Measurements from ENCODE around the gene PLEKHA7. TPM values are rescaled to one million over a fixed set of nuclear protein-coding genes. Genes with fewer than 3 reads are reported as not detected.

Gene PLEKHA7
- total RNA-seq, 3 donors from 2014 or later, result 9.8 to 54.6 (median 36.7) TPM

GRCh38 chr11:16977994-16978315 is 36.3 kb downstream of the PLEKHA7 start:
- Histone ChIP-seq H3K36me3 (no peaks in the 10 kb centered on the region), H3K27me3 (no peaks in the 10 kb centered on the region), H3K9me3 (no peaks in the 10 kb centered on the region), H3K4me3 (no peak overlapping the region), H3K27ac (peak overlapping the region; percentile 15 to 57), H3K4me1 (peaks cover 2 to 14% of the 10 kb centered on the region in 2 donors)
- TF ChIP-seq POLR2A (IDR thresholded peaks at IDR 0.05) (no peak), POLR2AphosphoS5 (IDR thresholded peaks at IDR 0.05) (no peak), CTCF (IDR thresholded peaks at IDR 0.05) (no peak)
- no peak for DNase-seq (ENCODE audit: low spot score in 2 of 2)
- intact Hi-C loops (cut with DNase I; ENCODE audit: low total_unique reads), result no loop called here

DNA sequence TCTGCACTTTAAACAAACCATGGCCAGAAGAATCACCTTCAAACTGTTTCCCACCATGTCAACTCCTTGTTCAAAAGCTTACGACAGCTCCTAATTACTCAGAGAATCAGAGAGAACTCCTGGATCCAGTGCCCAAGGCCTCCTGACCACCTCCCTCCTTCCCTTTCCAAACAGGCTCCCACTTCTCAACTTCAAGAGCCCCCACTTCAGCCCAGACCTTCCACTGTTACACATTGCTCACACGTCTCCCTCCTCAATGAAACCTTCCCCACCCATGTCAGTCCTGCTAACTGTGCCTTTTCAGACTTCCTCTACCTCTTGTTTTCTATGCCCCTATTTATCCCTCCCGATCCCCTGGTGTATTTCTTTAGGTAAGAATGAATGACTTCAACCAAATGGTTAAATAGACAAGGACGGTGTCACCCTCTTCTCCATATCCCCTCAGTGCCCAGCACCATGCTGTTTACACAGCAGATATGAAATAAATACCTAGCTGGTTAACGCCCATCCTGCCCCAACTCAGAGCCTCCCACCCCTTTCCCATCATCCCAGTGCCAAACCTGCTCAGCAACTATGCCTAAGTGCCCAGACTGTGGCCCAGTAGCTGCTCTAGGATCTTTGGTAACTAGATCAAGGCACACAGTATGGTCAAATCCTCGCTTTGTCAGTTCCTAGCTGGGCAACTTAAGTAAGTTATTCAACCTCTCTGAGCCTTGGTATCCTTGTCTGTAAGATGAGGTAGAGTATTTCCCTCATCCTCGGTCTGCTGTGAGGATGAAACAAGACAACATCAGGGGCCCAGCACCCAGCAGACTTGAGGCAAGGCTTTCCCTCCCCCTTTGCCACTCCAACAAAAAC is 36.8 kb downstream of the PLEKHA7 start:
- no peak for TF ChIP-seq POLR2A (IDR thresholded peaks at IDR 0.05)
- TF ChIP-seq POLR2AphosphoS5 (IDR thresholded peaks at IDR 0.05), result no peak
- no peak for TF ChIP-seq CTCF (IDR thresholded peaks at IDR 0.05)
- Histone ChIP-seq H3K4me1 (peaks cover 2 to 11% of the 10 kb centered on the region in 2 donors), H3K4me3 (no peak overlapping the region), H3K9me3 (no peaks in the 10 kb centered on the region), H3K27me3 (no peaks in the 10 kb centered on the region), H3K36me3 (no peaks in the 10 kb centered on the region), H3K27ac (peak overlapping the region; percentile 15 to 57)
- DNase-seq (ENCODE audit: low spot score in 2 of 2), result no peak
- intact Hi-C loops (cut with DNase I; ENCODE audit: low total_unique reads), result no loop called here

- no peak for DNase-seq (ENCODE audit: low spot score in 2 of 2)
- Histone ChIP-seq H3K9me3 (no peaks in the 10 kb centered on the region), H3K36me3 (no peaks in the 10 kb centered on the region), H3K4me1 (peaks cover 2 to 11% of the 10 kb centered on the region in 2 donors), H3K4me3 (no peak overlapping the region), H3K27ac (peak overlapping the region in 1 of 2 donors; percentile 57), H3K27me3 (no peaks in the 10 kb centered on the region)
- TF ChIP-seq POLR2A (IDR thresholded peaks at IDR 0.05) (no peak), POLR2AphosphoS5 (IDR thresholded peaks at IDR 0.05) (no peak), CTCF (IDR thresholded peaks at IDR 0.05) (no peak)
- intact Hi-C loops (cut with DNase I; ENCODE audit: low total_unique reads), result no loop called here
Measured at GRCh38 chr11:16976379-16976778, 37.8 kb downstream of the PLEKHA7 start.

DNA sequence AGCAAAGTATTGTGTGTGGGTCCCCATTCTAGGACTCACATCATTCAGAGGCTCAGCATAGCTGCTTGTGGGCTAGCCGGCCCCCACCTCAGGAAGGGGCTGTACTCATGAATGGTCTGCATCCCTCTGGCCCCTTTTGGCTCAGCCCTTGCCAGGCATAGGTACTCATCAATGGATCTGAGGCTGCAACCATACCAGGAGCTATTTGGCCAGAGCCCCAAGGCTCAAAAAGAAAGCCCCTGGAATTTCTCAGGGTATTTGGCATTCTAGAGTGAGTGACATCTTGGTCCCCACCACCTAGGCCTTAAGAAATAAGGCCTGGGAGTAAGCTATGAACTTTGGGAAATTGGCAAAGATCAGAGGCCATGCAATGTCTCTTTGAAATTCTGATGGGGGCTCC is 38.3 kb downstream of the PLEKHA7 start:
- no peaks in the 10 kb centered on the region for H3K9me3 ChIP-seq
- intact Hi-C loops (cut with DNase I; ENCODE audit: low total_unique reads), result no loop called here
- peak overlapping the region in 1 of 2 donors; percentile 57 for H3K27ac ChIP-seq
- H3K4me3 ChIP-seq, result no peak overlapping the region
- no peak for TF ChIP-seq CTCF (IDR thresholded peaks at IDR 0.05)
- TF ChIP-seq POLR2A (IDR thresholded peaks at IDR 0.05), result no peak
- no peak for TF ChIP-seq POLR2AphosphoS5 (IDR thresholded peaks at IDR 0.05)
- DNase-seq (ENCODE audit: low spot score in 2 of 2), result no peak
- H3K36me3 ChIP-seq, result no peaks in the 10 kb centered on the region
- peaks cover 2 to 10% of the 10 kb centered on the region in 2 donors for H3K4me1 ChIP-seq
- H3K27me3 ChIP-seq, result no peaks in the 10 kb centered on the region

- no peak for TF ChIP-seq POLR2A (IDR thresholded peaks at IDR 0.05)
- no peak for TF ChIP-seq POLR2AphosphoS5 (IDR thresholded peaks at IDR 0.05)
- TF ChIP-seq CTCF (IDR thresholded peaks at IDR 0.05), result no peak
- Histone ChIP-seq H3K9me3 (no peaks in the 10 kb centered on the region), H3K27ac (no peak overlapping the region), H3K4me1 (peaks cover 0 to 7% of the 10 kb centered on the region in 2 donors), H3K4me3 (no peak overlapping the region), H3K36me3 (no peaks in the 10 kb centered on the region), H3K27me3 (no peaks in the 10 kb centered on the region)
- intact Hi-C loops (cut with DNase I; ENCODE audit: low total_unique reads), result no loop called here
- DNase-seq (ENCODE audit: low spot score in 2 of 2), result no peak
Measured at GRCh38 chr11:16973338-16973964, 40.8 kb downstream of the PLEKHA7 start.

All from breast epithelium (tissue), 4 donors.